ENCODE data around the gene MMP2. TPM values are rescaled to one million over a fixed set of nuclear protein-coding genes. Genes with fewer than 3 reads are reported as not detected.

Gene MMP2
- total and polyA plus RNA-seq, 12 donors: 16.6 to 248 (median 89.9) TPM

GRCh38 chr16:55452996-55453395 is 26.0 kb upstream of the MMP2 start:
- WGBS, 4 donors: 71 to 95% (median 84%) methylated on average over 2 of the region's 2 CpGs
- H3K9me3 ChIP-seq (replicated peaks in 1 of 3): no peaks in the 10 kb centered on the region
- DNase-seq: no peak
- intact Hi-C loops (cut with DNase I): no loop called here
- no peak for TF ChIP-seq POLR2A (IDR thresholded peaks at IDR 0.05)
- no peak for TF ChIP-seq CTCF (IDR thresholded peaks at IDR 0.05)
- no peaks in the 10 kb centered on the region for H3K36me3 ChIP-seq (replicated peaks in 1 of 2)
- no peak overlapping the region for H3K4me3 ChIP-seq
- H3K27ac ChIP-seq: no peak overlapping the region
- no peaks in the 10 kb centered on the region for H3K4me1 ChIP-seq (replicated peaks in 1 of 2)
- H3K27me3 ChIP-seq: no peaks in the 10 kb centered on the region

- 27 to 49% (median 43%) methylated on average over 2 of the region's 2 CpGs for WGBS, 4 donors
- Histone ChIP-seq H3K27me3 (no peaks in the 10 kb centered on the region), H3K4me3 (no peak overlapping the region), H3K9me3 (replicated peaks in 1 of 3) (no peaks in the 10 kb centered on the region), H3K4me1 (replicated peaks in 1 of 2) (no peaks in the 10 kb centered on the region), H3K36me3 (replicated peaks in 1 of 2) (no peaks in the 10 kb centered on the region), H3K27ac (no peak overlapping the region)
- intact Hi-C loops (cut with DNase I): no loop called here
- TF ChIP-seq CTCF (IDR thresholded peaks at IDR 0.05): no peak
- TF ChIP-seq POLR2A (IDR thresholded peaks at IDR 0.05): no peak
- peak in 2 of 7 donors; percentile 37 to 42 for DNase-seq
Observed at GRCh38 chr16:55453909-55454308, 25.1 kb upstream of the MMP2 start.

- no peak for DNase-seq
- no peaks in the 10 kb centered on the region for H3K27me3 ChIP-seq
- H3K4me1 ChIP-seq (replicated peaks in 1 of 2): no peaks in the 10 kb centered on the region
- no peak overlapping the region for H3K4me3 ChIP-seq
- 61 to 89% (median 74%) methylated on average over 6 of the region's 6 CpGs for WGBS, 4 donors
- no peaks in the 10 kb centered on the region for H3K36me3 ChIP-seq (replicated peaks in 1 of 2)
- intact Hi-C loops (cut with DNase I): no loop called here
- H3K27ac ChIP-seq: no peak overlapping the region
- no peaks in the 10 kb centered on the region for H3K9me3 ChIP-seq (replicated peaks in 1 of 3)
- TF ChIP-seq POLR2A (IDR thresholded peaks at IDR 0.05) (no peak), CTCF (IDR thresholded peaks at IDR 0.05) (no peak)
Observed at GRCh38 chr16:55454861-55455260, 24.1 kb upstream of the MMP2 start.

- Histone ChIP-seq H3K27ac (no peak overlapping the region), H3K27me3 (no peaks in the 10 kb centered on the region), H3K36me3 (replicated peaks in 1 of 2) (no peaks in the 10 kb centered on the region), H3K4me1 (replicated peaks in 1 of 2) (no peaks in the 10 kb centered on the region), H3K9me3 (replicated peaks in 1 of 3) (no peaks in the 10 kb centered on the region), H3K4me3 (no peak overlapping the region)
- intact Hi-C loops (cut with DNase I): loop anchor here (5.0 kb wide), 2 partner anchors 240 to 375 kb away; no protein-coding TSS in a partner anchor
- no peak for TF ChIP-seq POLR2A (IDR thresholded peaks at IDR 0.05)
- no peak for TF ChIP-seq CTCF (IDR thresholded peaks at IDR 0.05)
- DNase-seq: no peak
- 41 to 66% (median 49%) methylated on average over 6 of the region's 6 CpGs for WGBS, 4 donors
Observed at GRCh38 chr16:55462241-55462640, 16.8 kb upstream of the MMP2 start.
